Measurements from ENCODE around the gene TSNAX.

DNA sequence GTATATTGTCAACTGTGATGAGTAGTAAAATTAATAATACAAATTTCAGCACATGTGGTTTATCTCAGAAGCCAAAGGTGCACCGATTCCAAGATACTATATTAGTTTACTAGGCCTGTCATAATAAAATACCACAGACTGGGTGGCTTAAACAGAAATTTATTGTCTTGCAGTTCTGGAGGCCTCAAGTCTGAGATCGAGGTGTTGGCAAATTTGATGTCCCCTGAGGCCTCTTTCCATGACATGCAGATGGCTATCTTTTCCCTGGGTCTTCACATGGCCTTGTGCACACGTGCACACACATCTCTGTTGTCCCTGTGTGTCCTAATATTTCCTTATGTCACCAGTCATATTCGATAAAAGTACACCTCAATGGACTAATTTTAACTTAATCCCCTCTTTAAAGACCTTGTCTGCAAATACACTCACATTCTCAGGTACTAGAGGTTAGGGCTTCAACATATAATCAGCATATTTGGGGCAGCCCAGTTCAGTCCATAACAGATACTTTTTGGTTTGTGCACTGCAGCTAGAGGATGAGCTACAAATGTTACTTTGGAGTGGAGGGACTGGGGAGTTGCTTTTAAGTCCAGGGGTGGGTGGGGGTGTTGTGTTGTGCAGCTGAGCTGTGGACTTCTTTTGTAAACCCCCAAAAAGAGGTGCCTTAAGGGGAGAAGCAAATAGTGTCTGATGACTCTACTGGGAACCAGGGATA lies 21.4 kb downstream of the TSNAX start:
- TF ChIP-seq, protein P1, sequence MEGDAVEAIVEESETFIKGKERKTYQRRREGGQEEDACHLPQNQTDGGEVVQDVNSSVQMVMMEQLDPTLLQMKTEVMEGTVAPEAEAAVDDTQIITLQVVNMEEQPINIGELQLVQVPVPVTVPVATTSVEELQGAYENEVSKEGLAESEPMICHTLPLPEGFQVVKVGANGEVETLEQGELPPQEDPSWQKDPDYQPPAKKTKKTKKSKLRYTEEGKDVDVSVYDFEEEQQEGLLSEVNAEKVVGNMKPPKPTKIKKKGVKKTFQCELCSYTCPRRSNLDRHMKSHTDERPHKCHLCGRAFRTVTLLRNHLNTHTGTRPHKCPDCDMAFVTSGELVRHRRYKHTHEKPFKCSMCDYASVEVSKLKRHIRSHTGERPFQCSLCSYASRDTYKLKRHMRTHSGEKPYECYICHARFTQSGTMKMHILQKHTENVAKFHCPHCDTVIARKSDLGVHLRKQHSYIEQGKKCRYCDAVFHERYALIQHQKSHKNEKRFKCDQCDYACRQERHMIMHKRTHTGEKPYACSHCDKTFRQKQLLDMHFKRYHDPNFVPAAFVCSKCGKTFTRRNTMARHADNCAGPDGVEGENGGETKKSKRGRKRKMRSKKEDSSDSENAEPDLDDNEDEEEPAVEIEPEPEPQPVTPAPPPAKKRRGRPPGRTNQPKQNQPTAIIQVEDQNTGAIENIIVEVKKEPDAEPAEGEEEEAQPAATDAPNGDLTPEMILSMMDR (optimal IDR thresholded peaks at IDR 0.05 in 1 of 3, IDR thresholded peaks at IDR 0.05 in 1 of 3, conservative IDR thresholded peaks at IDR 0.05 in 1 of 3; ENCODE audit: extremely low read depth in 1 of 3, insufficient read depth in 2 of 3, low read length in 3 of 3) = no peak
- no peak for TF ChIP-seq EZH2 (IDR thresholded peaks at IDR 0.05; ENCODE audit: low read length)
